Heart left ventricle (tissue), 16 donors: Measurements from ENCODE around the gene CCL7. TPM values are rescaled to one million over a fixed set of nuclear protein-coding genes. Genes with fewer than 3 reads are reported as not detected.

Experiments used
- ATAC-seq, 4 donors: fragments of 200-7000 bp; cut with Tn5 transposase; one replicate each; pipeline ENCODE4 v1.9.1; 2020 to 2022; ENCODE audit warnings: moderate library complexity in 4 of 4, mild to moderate bottlenecking in 3 of 4, moderate number of reproducible peaks in 1 of 4
- DNase-seq, 5 donors: peaks; one replicate each; pipeline ENCODE4 v3.0.0-alpha.2; 2020
- H3K27ac ChIP-seq, 12 donors: fragments of 200-600 bp; sonication (generic) in 4 of 12; one replicate each; pipeline versions ENCODE4 v1.5.0 to v1.8.0; 2016 to 2022; ENCODE audit warnings: mild to moderate bottlenecking in 2 of 12
- H3K27me3 ChIP-seq, 9 donors: fragments of 200-600 bp; sonication (generic) in 2 of 9; one replicate each; pipeline versions ENCODE4 v1.5.1 to v1.8.0; 2016 to 2022; ENCODE audit warnings: mild to moderate bottlenecking in 3 of 9
- H3K36me3 ChIP-seq, 9 donors: fragments of 200-600 bp; sonication (generic) in 2 of 9; one replicate each; pipeline versions ENCODE4 v1.5.0 to v1.8.0; 2018 to 2022; ENCODE audit warnings: mild to moderate bottlenecking in 2 of 9
- H3K4me1 ChIP-seq, 12 donors: fragments of 200-600 bp; sonication (generic) in 4 of 12; one replicate each; pipeline versions ENCODE4 v1.5.0 to v1.8.0; 2016 to 2022; ENCODE audit warnings: mild to moderate bottlenecking in 3 of 12
- H3K4me3 ChIP-seq, 12 donors: fragments of 200-600 bp; sonication (generic) in 4 of 12; one replicate each; pipeline versions ENCODE4 v1.5.0 to v1.8.0; 2017 to 2022; ENCODE audit warnings: mild to moderate bottlenecking in 9 of 12, moderate library complexity in 4 of 12
- H3K9me3 ChIP-seq, 12 donors: fragments of 200-600 bp; sonication (generic) in 4 of 12; one replicate each; pipeline versions ENCODE4 v1.5.0 to v1.8.0; 2016 to 2022; ENCODE audit warnings: mild to moderate bottlenecking in 1 of 12
- CTCF ChIP-seq, 12 donors: fragments of 200-600 bp; sonication (generic) in 4 of 12; IDR thresholded peaks; one replicate each; pipeline versions ENCODE4 v1.5.0 to v1.8.0; 2018 to 2022; ENCODE audit warnings: antibody characterized with exemption in 12 of 12, mild to moderate bottlenecking in 5 of 12
- POLR2A ChIP-seq, 2 donors: fragments of 450-650 bp; IDR thresholded peaks; one replicate each; pipeline ENCODE4 v1.6.1; 2017; ENCODE audit warnings: antibody characterized with exemption in 2 of 2, mild to moderate bottlenecking in 2 of 2, moderate library complexity in 2 of 2
- WGBS, 4 donors: extraction: QIAGEN DNeasy Blood & Tissue Kit in 2 of 4; methylation state at CpG; one replicate each; pipeline versions ENCODE4 v1.1.5 to v1.1.7; 2013 to 2018; 5-methylcytosine and 5-hydroxymethylcytosine counted together
- intact Hi-C, 10 donors: fragments of 100-400 bp; cut with DNase I; formaldehyde crosslinking; loops; one replicate each; pipeline versions ENCODE4 v1.11.1 to v1.14.2; 2022
- polyA plus RNA-seq, 2 donors: library from polyadenylated mRNA; stranded (reverse); fragments of 200-250 nt; gene quantifications; one replicate each; pipeline ENCODE4 v1.2.3, GENCODE V29; 2013
- total RNA-seq, 9 donors: library from RNA; depleted of rRNA in 2 of 9; stranded (reverse); fragments of >200 nt in 2 of 9; fragmentation: NEBNext Ultra II Directional in 3 of 9; extraction: Animal tissue kit (Norgen Biotek cat#: 25700) in 3 of 9; gene quantifications; one replicate each; pipeline versions ENCODE4 v1.1.0 to v1.2.4, GENCODE V29; 2016 to 2023
- donor health status: ischemic (EF 13 %, LVEDD 7.1; RV severe dilation, severe dysfunction).
- donor health status: healthy with polysubstance abuse.
- donor health status: DM: no; HTN: yes; CAD: no.
- donor health status: DM: no; HTN: no; CAD: no.
- donor health status: ischemic (EF 25% LVEDD 6.9; RV normal size, moderate dysfunction).
- donor health status: ischemic (EF 25% LVEDD 5.7; RV mildly dilated, moderate dysfunction).
- donor health status: healthy.
- donor health status: DM: yes; HTN: yes; CAD: no.
- donor health status: ischemic (EF 35%, LVEDD 5.7; RV mildly dilated, moderate dysfunction).
- donor health status: nonischemic (EF 11% LVEDD 7.7; RV severe dilation, severe dysfunction).
- donor health status: DM: yes; HTN: yes; CAD: no.
- donor health status: PGD.
- donor health status: ischemic (EF 29% LVEDD 5.4; RV normal size, mild dysfunction).
- donor health status: nonischemic (EF 23%, LVEDD 6.1; RV moderate dilation, normal function).

CCL7 gene
- total and polyA plus RNA-seq, 11 donors: 0.36 to 3.4 TPM; not detected in 9

GRCh38 chr17:34228781-34229180 lies 41.2 kb upstream of the CCL7 start:
- no peak for ATAC-seq
- Histone ChIP-seq H3K27ac (no peak overlapping the region), H3K4me3 (no peak overlapping the region), H3K4me1 (peaks cover 0 to 8% (median 6%) of the 10 kb centered on the region in 12 donors), H3K36me3 (no peaks in the 10 kb centered on the region), H3K9me3 (peaks cover 0 to 16% (median 0%) of the 10 kb centered on the region in 12 donors), H3K27me3 (no peaks in the 10 kb centered on the region)
- no peak for TF ChIP-seq POLR2A (IDR thresholded peaks at IDR 0.05)
- TF ChIP-seq CTCF (IDR thresholded peaks at IDR 0.05): no peak
- intact Hi-C loops: no loop called here
- WGBS, 4 donors: 88 to 92% (median 91%) methylated on average over 4 of the region's 4 CpGs
- no peak for DNase-seq

- H3K4me1 ChIP-seq: peaks cover 6 to 23% (median 21%) of the 10 kb centered on the region in 12 donors
- intact Hi-C loops: loop anchor here in 1 of 10 donors (10.0 kb wide), 1 partner anchor 74 kb away; no protein-coding TSS in a partner anchor
- no peak overlapping the region for H3K4me3 ChIP-seq
- no peak for DNase-seq
- peaks cover 0 to 16% (median 0%) of the 10 kb centered on the region in 12 donors for H3K9me3 ChIP-seq
- H3K27me3 ChIP-seq: no peaks in the 10 kb centered on the region
- no peak overlapping the region for H3K27ac ChIP-seq
- WGBS, 4 donors: 38 to 91% (median 86%) methylated on average over 1 of the region's 1 CpG
- no peak for TF ChIP-seq POLR2A (IDR thresholded peaks at IDR 0.05)
- TF ChIP-seq CTCF (IDR thresholded peaks at IDR 0.05): no peak
- H3K36me3 ChIP-seq: no peaks in the 10 kb centered on the region
- no peak for ATAC-seq
Measured at GRCh38 chr17:34230342-34230741, 39.7 kb upstream of the CCL7 start.

GRCh38 chr17:34234616-34235015 lies 35.4 kb upstream of the CCL7 start:
- Histone ChIP-seq H3K4me1 (peaks cover 6 to 65% (median 57%) of the 10 kb centered on the region in 12 donors), H3K9me3 (peaks cover 0 to 11% (median 0%) of the 10 kb centered on the region in 12 donors), H3K27ac (peak overlapping the region in 11 of 12 donors; percentile 61 to 87 (median 83)), H3K36me3 (no peaks in the 10 kb centered on the region), H3K27me3 (no peaks in the 10 kb centered on the region), H3K4me3 (no peak overlapping the region)
- WGBS, 4 donors: 75 to 94% (median 82%) methylated on average over 2 to 3 of the region's 3 CpGs
- peak in 1 of 4 donors; percentile 4 for ATAC-seq
- intact Hi-C loops: loop anchor here in 3 of 10 donors (1.0 to 10.0 kb wide), 4 partner anchors 18 to 73 kb away; partner anchors contain the start of gene CCL2 (in 1 of the 3)
- TF ChIP-seq POLR2A (IDR thresholded peaks at IDR 0.05) (no peak), CTCF (IDR thresholded peaks at IDR 0.05) (no peak)
- no peak for DNase-seq

GRCh38 chr17:34235389-34236028 lies 34.5 kb upstream of the CCL7 start:
- peak overlapping the region in 11 of 12 donors; percentile 61 to 87 (median 83) for H3K27ac ChIP-seq
- TF ChIP-seq CTCF (IDR thresholded peaks at IDR 0.05) (no peak), POLR2A (IDR thresholded peaks at IDR 0.05) (no peak)
- 23 to 31% (median 27%) methylated on average over 6 of the region's 6 CpGs for WGBS, 4 donors
- peaks cover 0 to 2% (median 0%) of the 10 kb centered on the region in 12 donors for H3K9me3 ChIP-seq
- peak; percentile 58 to 95 (median 82) for ATAC-seq
- no peak overlapping the region for H3K4me3 ChIP-seq
- peak; percentile 78 to 88 (median 85) for DNase-seq
- H3K4me1 ChIP-seq: peaks cover 6 to 74% (median 64%) of the 10 kb centered on the region in 12 donors
- H3K36me3 ChIP-seq: no peaks in the 10 kb centered on the region
- no peaks in the 10 kb centered on the region for H3K27me3 ChIP-seq
- intact Hi-C loops: loop anchor here in 3 of 10 donors (1.0 to 10.0 kb wide), 4 partner anchors 17 to 72 kb away; partner anchors contain the start of gene CCL2 (in 1 of the 3)
